ENCODE data around the gene PRR5L.

DNA sequence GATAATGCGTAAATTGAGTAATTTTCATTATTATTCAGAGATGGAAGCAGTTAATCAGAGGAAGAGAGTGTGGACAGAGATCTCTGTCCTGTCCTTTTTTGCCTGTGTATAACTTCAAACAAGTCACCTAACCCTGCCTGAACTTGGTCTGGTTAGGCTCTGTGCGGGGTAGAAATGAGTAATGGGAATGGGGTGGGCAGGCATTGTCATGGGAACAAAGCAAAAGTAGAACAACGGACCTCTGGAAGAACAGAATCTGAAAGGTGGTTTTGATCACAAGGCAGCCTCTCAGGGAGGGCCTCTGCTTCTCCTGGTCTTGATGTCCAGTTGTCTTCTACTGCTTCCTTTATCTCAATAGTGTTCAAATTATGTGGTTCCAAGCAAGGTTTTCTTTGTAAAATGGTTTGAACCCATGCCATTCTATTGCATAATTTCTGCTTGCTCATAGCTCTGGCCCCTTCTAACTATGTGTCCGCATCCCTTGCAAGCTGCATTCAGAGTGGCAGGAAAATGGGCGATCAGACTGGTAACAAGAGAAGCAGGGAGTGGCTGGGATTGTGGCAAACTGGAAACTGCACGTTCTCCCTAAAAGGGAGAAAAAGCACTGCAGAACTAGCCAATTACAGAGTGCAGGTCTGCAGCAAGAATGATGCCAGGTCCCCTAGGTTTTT lies 76.1 kb downstream of the PRR5L start:
- TF ChIP-seq POLR2AphosphoS5 (IDR thresholded peaks at IDR 0.05; ENCODE audit: low read depth) (no peak), EZH2phosphoT487 (IDR thresholded peaks at IDR 0.05; ENCODE audit: unreplicated experiment) (no peak), EZH2 (IDR thresholded peaks at IDR 0.05; ENCODE audit: low read depth, unreplicated experiment) (no peak), JUNB (IDR thresholded peaks at IDR 0.05; ENCODE audit: unreplicated experiment) (no peak), ZNF331 (CRISPR knock-in tag; IDR thresholded peaks at IDR 0.05; ENCODE audit: low read depth) (no peak), NANOG (IDR thresholded peaks at IDR 0.05; ENCODE audit: borderline replicate concordance) (no peak)
- TF ChIP-seq, protein P1, sequence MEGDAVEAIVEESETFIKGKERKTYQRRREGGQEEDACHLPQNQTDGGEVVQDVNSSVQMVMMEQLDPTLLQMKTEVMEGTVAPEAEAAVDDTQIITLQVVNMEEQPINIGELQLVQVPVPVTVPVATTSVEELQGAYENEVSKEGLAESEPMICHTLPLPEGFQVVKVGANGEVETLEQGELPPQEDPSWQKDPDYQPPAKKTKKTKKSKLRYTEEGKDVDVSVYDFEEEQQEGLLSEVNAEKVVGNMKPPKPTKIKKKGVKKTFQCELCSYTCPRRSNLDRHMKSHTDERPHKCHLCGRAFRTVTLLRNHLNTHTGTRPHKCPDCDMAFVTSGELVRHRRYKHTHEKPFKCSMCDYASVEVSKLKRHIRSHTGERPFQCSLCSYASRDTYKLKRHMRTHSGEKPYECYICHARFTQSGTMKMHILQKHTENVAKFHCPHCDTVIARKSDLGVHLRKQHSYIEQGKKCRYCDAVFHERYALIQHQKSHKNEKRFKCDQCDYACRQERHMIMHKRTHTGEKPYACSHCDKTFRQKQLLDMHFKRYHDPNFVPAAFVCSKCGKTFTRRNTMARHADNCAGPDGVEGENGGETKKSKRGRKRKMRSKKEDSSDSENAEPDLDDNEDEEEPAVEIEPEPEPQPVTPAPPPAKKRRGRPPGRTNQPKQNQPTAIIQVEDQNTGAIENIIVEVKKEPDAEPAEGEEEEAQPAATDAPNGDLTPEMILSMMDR (conservative IDR thresholded peaks at IDR 0.05; ENCODE audit: low read depth in 2 of 2), result no peak
- TF ChIP-seq, protein P2, sequence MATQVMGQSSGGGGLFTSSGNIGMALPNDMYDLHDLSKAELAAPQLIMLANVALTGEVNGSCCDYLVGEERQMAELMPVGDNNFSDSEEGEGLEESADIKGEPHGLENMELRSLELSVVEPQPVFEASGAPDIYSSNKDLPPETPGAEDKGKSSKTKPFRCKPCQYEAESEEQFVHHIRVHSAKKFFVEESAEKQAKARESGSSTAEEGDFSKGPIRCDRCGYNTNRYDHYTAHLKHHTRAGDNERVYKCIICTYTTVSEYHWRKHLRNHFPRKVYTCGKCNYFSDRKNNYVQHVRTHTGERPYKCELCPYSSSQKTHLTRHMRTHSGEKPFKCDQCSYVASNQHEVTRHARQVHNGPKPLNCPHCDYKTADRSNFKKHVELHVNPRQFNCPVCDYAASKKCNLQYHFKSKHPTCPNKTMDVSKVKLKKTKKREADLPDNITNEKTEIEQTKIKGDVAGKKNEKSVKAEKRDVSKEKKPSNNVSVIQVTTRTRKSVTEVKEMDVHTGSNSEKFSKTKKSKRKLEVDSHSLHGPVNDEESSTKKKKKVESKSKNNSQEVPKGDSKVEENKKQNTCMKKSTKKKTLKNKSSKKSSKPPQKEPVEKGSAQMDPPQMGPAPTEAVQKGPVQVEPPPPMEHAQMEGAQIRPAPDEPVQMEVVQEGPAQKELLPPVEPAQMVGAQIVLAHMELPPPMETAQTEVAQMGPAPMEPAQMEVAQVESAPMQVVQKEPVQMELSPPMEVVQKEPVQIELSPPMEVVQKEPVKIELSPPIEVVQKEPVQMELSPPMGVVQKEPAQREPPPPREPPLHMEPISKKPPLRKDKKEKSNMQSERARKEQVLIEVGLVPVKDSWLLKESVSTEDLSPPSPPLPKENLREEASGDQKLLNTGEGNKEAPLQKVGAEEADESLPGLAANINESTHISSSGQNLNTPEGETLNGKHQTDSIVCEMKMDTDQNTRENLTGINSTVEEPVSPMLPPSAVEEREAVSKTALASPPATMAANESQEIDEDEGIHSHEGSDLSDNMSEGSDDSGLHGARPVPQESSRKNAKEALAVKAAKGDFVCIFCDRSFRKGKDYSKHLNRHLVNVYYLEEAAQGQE (IDR thresholded peaks at IDR 0.05; ENCODE audit: unreplicated experiment), result no peak

All from GM23338 (cell line).